ENCODE results near the gene ZNF883. TPM values are rescaled to one million over a fixed set of nuclear protein-coding genes. Genes with fewer than 3 reads are reported as not detected.
A peak's percentile ranks its signal among the peaks of the same experiment; 100 is the strongest.

Gene ZNF883
- total RNA-seq, 1 donor = 7.2 TPM

DNA sequence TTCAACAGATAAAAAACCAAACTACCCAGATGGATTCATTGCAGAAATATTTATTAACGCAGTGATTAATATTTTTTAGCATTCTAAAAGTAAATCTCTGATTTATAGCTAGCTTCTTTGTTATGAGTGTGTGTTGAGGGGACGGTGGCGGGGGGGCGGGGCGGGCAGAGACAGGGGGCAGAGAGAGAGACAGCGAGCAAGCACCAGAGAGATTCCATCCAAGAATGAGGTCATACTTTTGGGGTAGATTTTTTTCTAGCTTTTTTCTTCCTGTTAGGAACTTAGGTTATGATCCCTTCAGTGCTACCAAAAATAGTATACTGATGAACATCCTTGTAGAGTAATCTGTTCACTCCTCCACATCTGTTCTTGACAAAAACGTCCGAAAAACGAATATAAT lies 500 bp upstream of the ZNF883 start:
- H4K20me1 ChIP-seq (ENCODE audit: insufficient read depth, low read length) = no peaks in the 10 kb centered on the region
- peak overlapping the region; percentile 71 for H3K4me2 ChIP-seq (ENCODE audit: insufficient read depth, low read length)
- no peaks in the 10 kb centered on the region for H3K36me3 ChIP-seq (ENCODE audit: insufficient read depth, low read length)
- no peaks in the 10 kb centered on the region for H3K4me1 ChIP-seq (ENCODE audit: insufficient read depth, low read length)
- H3K27ac ChIP-seq (ENCODE audit: low read depth, low read length) = no peak overlapping the region
- H3K79me2 ChIP-seq (ENCODE audit: insufficient read depth, low read length) = no peaks in the 10 kb centered on the region
- no peak for DNase-seq (ENCODE audit: insufficient read length, low spot score, missing footprints)
- H3K4me3 ChIP-seq (ENCODE audit: insufficient read depth, low read length) = peak overlapping the region; percentile 73
- H3K27me3 ChIP-seq (ENCODE audit: insufficient read depth, low read length) = no peaks in the 10 kb centered on the region
- no peaks in the 10 kb centered on the region for H3K9me3 ChIP-seq (ENCODE audit: low read depth, low read length)
- TF ChIP-seq CTCF (IDR thresholded peaks at IDR 0.05; ENCODE audit: extremely low read depth, low read depth, low read length) = no peak
- H2AFZ ChIP-seq (ENCODE audit: low read length) = peak overlapping the region; percentile 95

DNA sequence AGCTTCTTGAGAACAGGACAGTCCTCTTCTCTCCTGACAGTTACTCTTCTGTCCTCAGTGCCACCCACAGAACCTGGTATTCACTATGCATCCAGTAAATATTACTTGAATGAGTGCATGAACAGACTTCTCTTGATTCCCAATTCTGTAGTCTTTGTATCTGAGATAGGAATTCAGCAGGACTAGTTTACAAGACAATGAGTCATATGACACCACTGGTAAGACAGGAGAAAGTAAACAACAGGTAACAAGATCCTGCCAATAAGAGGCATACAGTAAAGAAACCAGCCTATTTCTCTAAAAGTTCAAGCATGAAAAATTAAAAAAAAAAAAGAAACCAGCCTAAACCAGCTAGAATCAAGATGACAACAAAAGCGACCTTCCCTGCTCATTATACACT lies 6.2 kb downstream of the ZNF883 start:
- Histone ChIP-seq H3K4me2 (ENCODE audit: insufficient read depth, low read length) (no peak overlapping the region), H4K20me1 (ENCODE audit: insufficient read depth, low read length) (no peaks in the 10 kb centered on the region), H3K27me3 (ENCODE audit: insufficient read depth, low read length) (no peaks in the 10 kb centered on the region), H3K4me1 (ENCODE audit: insufficient read depth, low read length) (no peaks in the 10 kb centered on the region), H2AFZ (ENCODE audit: low read length) (no peak overlapping the region), H3K79me2 (ENCODE audit: insufficient read depth, low read length) (no peaks in the 10 kb centered on the region), H3K36me3 (ENCODE audit: insufficient read depth, low read length) (peaks cover 4% of the 10 kb centered on the region), H3K27ac (ENCODE audit: low read depth, low read length) (no peak overlapping the region), H3K4me3 (ENCODE audit: insufficient read depth, low read length) (no peak overlapping the region), H3K9me3 (ENCODE audit: low read depth, low read length) (peaks cover 9% of the 10 kb centered on the region)
- TF ChIP-seq CTCF (IDR thresholded peaks at IDR 0.05; ENCODE audit: extremely low read depth, low read depth, low read length) = no peak
- no peak for DNase-seq (ENCODE audit: insufficient read length, low spot score, missing footprints)

DNA sequence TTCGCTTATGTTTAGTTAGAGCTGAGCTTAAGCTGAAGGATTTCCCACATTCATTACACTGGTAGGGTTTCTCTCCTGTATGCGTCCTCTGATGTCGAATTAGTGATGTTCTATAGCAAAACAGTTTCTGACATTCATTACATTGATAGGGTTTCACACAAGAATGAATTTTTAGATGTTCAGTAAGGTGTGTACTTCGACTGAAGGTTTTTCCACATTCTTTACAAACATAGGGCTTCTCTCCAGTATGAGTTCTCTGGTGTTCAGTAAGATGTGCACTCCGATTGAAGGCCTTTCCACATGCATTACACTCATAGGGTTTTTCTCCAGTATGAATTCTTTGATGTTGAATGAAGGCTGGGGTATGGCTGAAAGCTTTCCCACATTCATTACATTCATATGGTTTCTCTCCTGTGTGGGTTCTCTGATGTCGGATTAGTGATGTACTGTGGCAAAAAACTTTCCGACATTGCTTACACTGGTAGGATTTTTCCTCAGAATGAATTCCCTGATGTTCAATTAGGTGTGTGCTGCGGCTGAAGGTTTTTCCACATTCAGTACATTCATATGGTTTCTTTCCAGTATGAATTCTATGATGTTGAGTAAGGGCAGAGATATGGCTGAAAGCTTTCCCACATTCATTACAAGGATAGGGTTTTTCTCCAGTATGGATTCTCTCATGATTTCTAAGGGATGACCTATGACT lies 14.6 kb downstream of the ZNF883 start:
- Histone ChIP-seq H4K20me1 (ENCODE audit: insufficient read depth, low read length) (no peaks in the 10 kb centered on the region), H3K4me1 (ENCODE audit: insufficient read depth, low read length) (no peaks in the 10 kb centered on the region)
- no peak for DNase-seq (ENCODE audit: insufficient read length, low spot score, missing footprints)

More for the DNA sequence above, 14.6 kb downstream of the ZNF883 start:
- peaks cover 8% of the 10 kb centered on the region for H3K36me3 ChIP-seq (ENCODE audit: insufficient read depth, low read length)
- peaks cover 39% of the 10 kb centered on the region for H3K9me3 ChIP-seq (ENCODE audit: low read depth, low read length)
- H2AFZ ChIP-seq (ENCODE audit: low read length) = no peak overlapping the region
- no peak overlapping the region for H3K4me2 ChIP-seq (ENCODE audit: insufficient read depth, low read length)
- H3K27me3 ChIP-seq (ENCODE audit: insufficient read depth, low read length) = no peaks in the 10 kb centered on the region
- H3K79me2 ChIP-seq (ENCODE audit: insufficient read depth, low read length) = no peaks in the 10 kb centered on the region
- no peak overlapping the region for H3K4me3 ChIP-seq (ENCODE audit: insufficient read depth, low read length)
- TF ChIP-seq CTCF (IDR thresholded peaks at IDR 0.05; ENCODE audit: extremely low read depth, low read depth, low read length) = no peak
- H3K27ac ChIP-seq (ENCODE audit: low read depth, low read length) = no peak overlapping the region
